ENCODE data around the gene XXYLT1. TPM values are rescaled to one million over a fixed set of nuclear protein-coding genes. Genes with fewer than 3 reads are reported as not detected.

The XXYLT1 gene
- total and polyA plus RNA-seq, 10 of the 15 experiments (the other 5 are each of a cell fraction or from before 2014, with no cell fraction given), result 1.2 to 14.2 (median 9.3) TPM

DNA sequence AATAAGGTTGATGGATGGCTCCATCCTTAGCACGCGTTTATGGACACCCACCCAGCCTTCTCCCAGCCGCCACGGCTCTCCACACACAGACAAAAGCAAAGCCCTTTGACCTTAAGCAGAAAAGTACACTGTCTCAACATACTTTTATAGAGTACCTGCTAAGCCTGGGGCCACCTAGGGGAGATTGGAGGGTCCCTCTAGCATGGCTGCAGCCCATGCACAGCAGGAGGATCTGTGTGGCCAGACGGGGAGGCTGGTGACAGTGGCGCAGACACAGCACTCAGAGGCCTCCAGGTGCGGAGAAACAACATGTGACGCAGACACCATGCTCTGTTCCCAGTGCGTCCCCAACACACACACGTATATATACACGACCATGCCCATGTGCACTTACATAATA, 174.9 kb downstream of the XXYLT1 start (continued):
- TF ChIP-seq HCFC1 (IDR thresholded peaks at IDR 0.05; ENCODE audit: low read length), result no peak
- TF ChIP-seq, protein P1, sequence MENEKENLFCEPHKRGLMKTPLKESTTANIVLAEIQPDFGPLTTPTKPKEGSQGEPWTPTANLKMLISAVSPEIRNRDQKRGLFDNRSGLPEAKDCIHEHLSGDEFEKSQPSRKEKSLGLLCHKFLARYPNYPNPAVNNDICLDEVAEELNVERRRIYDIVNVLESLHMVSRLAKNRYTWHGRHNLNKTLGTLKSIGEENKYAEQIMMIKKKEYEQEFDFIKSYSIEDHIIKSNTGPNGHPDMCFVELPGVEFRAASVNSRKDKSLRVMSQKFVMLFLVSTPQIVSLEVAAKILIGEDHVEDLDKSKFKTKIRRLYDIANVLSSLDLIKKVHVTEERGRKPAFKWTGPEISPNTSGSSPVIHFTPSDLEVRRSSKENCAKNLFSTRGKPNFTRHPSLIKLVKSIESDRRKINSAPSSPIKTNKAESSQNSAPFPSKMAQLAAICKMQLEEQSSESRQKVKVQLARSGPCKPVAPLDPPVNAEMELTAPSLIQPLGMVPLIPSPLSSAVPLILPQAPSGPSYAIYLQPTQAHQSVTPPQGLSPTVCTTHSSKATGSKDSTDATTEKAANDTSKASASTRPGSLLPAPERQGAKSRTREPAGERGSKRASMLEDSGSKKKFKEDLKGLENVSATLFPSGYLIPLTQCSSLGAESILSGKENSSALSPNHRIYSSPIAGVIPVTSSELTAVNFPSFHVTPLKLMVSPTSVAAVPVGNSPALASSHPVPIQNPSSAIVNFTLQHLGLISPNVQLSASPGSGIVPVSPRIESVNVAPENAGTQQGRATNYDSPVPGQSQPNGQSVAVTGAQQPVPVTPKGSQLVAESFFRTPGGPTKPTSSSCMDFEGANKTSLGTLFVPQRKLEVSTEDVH (IDR thresholded peaks at IDR 0.05; ENCODE audit: low read depth, partially characterized antibody), result no peak
- TF ChIP-seq NFXL1 (IDR thresholded peaks at IDR 0.05; ENCODE audit: borderline replicate concordance), result no peak

DNA sequence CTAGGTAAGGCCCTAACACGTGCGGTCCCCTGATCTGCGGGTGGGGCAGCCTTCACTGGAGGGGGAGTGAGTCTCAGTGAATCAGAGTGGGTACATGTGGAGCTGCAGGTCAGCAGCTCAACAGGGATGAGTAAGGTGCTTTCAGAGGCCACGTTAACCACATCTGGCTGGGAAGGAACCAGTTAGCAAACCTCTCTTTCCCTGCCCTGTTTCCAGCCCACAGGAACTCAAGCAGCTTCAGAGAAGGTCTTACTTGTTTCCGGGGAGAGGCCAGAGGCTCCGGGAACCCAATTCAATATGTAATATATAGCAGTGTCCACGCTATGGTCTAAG, 175.3 kb downstream of the XXYLT1 start:
- no TSS peak for BruUV-seq (replicated peaks)
- Histone ChIP-seq H3K27me3 (replicated peaks in 1 of 2; ENCODE audit: control insufficient read depth in 2 of 2, insufficient read depth in 2 of 2, low read length in 1 of 2) (no peaks in the 10 kb centered on the region), H3K9me3 (replicated peaks; ENCODE audit: control insufficient read depth, insufficient read depth, low read length) (no peaks in the 10 kb centered on the region), H2AFZ (ENCODE audit: control insufficient read depth, low read depth, low read length) (no peak overlapping the region), H3K36me3 (ENCODE audit: control insufficient read depth in 2 of 2, insufficient read depth in 2 of 2, low read length in 1 of 2) (no peaks in the 10 kb centered on the region), H4K20me1 (ENCODE audit: control insufficient read depth, insufficient read depth) (no peaks in the 10 kb centered on the region), H3K9ac (ENCODE audit: control insufficient read depth, insufficient read depth, low read length) (peak overlapping the region; percentile 39; the same call in 1 of the 2 replicates), H3K27ac (ENCODE audit: control insufficient read depth, insufficient read depth) (peak overlapping the region; percentile 62), H3K79me2 (ENCODE audit: control insufficient read depth, insufficient read depth, low read length) (no peaks in the 10 kb centered on the region; the same call in 1 of the 2 replicates), H3K4me2 (ENCODE audit: control insufficient read depth, insufficient read depth) (peak overlapping the region; percentile 81), H3K4me1 (ENCODE audit: control insufficient read depth, insufficient read depth, low read length) (peaks cover 46% of the 10 kb centered on the region), H3K4me3 (no peak overlapping the region)
- SMC1A ChIA-PET (ENCODE audit: uncharacterized antibody, unreplicated experiment), result no interaction called here
- no peak for FAIRE-seq
- POLR2A ChIA-PET, result no interaction called here
- in situ Hi-C loops (cut with MboI), result loop anchor here (5.0 kb wide), 1 partner anchor 418 kb away; no protein-coding TSS in a partner anchor
- RAD21 ChIA-PET (ENCODE audit: unreplicated experiment), result interaction anchor here (0.5 kb wide), 1 partner anchor 460 kb away, joined by 3 read pairs; no protein-coding TSS in a partner anchor
- 84% methylated on average over 7 of the region's 7 CpGs for WGBS (ENCODE audit: insufficient coverage, insufficient replicate concordance, low lambda C conversion rate, missing lambda C conversion rate)
- ATAC-seq, result no peak
- intact Hi-C loops (cut with micrococcal nuclease; ENCODE audit: unreplicated experiment), result no loop called here
- TF ChIP-seq RUNX3 (IDR thresholded peaks at IDR 0.05; ENCODE audit: low read length) (peak; percentile 32; the same call in 1 of the 2 replicates), GABPA (IDR thresholded peaks at IDR 0.05; ENCODE audit: low read depth) (no peak)
- DNase-seq (ENCODE audit: low read depth, low spot score), result no peak
- CTCF ChIA-PET, result interaction anchor here (1.6 kb wide), 1 partner anchor 413 kb away, joined by 3 read pairs; no protein-coding TSS in a partner anchor
